NOMO-1 treated with dmso at 0.1 percent for 144 hours (cell line): Measurements from ENCODE around the gene CD1D.
A peak's percentile ranks its signal among the peaks of the same experiment; 100 is the strongest.
"Not testable (repeated sequence)": the region's sequence is repeated elsewhere in the genome, so short reads cannot be mapped to it uniquely, and the experiment has no call there.

Experiments used
- DNase-seq: peaks from one replicate; lab custom pipeline; 2025; ENCODE audit not compliant: unreplicated experiment; lab: John Stamatoyannopoulos, UW

CD1D gene

DNA sequence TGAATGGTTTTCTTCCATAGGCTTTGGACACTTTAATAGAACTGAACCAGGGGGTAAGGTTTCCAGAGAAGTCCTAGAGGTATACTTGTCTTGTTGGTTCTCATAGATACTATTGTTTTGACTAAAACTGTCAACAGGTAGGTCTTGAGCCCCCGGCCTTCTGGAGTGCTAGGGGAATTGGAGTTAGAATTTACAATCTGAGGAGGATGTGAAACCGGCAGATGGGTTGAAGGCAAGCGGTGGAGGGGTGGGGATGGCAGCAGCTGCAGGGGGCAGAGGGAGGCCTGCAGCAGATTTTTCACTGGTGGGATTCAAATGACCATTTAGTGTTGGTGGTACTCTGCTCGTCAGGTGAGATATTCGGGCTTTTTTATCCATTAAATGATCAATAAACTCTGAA is 4.3 kb upstream of the CD1D start:
- no peak for DNase-seq

- not testable (repeated sequence) for DNase-seq
Observed at GRCh38 chr1:158176849-158177699, 3.6 kb upstream of the CD1D start.

GRCh38 chr1:158177700-158178450 is 2.8 kb upstream of the CD1D start:
- peak; percentile 24 for DNase-seq

- peak; percentile 21 for DNase-seq
Observed at GRCh38 chr1:158179301-158180041, 1.2 kb upstream of the CD1D start.

DNA sequence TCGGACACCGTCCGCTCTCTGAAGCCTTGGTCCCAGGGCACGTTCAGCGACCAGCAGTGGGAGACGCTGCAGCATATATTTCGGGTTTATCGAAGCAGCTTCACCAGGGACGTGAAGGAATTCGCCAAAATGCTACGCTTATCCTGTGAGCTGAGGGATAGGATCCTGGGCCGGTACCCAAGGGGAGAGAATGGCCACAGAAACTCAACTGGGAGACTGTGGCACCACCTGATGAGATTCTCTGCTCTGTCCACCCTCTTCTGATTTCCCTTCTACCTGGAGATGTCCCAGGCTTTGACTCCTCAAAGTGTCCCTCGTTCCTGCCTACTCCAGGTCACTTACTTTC is 855 bp downstream of the CD1D start:
- no peak for DNase-seq

- peak; percentile 52 for DNase-seq
Observed at GRCh38 chr1:158185770-158186169, 5.1 kb downstream of the CD1D start.

DNA sequence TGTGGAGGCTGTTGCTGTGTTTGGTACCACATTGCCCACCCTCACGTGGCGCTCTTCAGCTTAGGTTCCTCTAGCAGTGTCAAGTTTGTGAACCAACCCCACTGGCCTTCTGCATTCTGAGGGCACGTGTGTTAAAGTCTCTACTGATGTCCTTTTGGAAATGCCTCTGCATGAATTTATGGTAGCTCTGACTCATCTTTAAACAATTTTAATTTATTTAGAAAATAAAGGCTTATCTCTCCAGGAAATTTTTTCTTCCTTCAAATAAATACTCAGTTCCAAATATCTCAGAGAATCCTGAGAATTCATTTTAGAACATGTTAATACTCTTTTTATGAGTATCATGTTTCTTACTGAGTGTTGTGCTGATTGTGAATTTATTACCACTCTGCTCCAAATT is 5.5 kb downstream of the CD1D start:
- no peak for DNase-seq

- DNase-seq: no peak
Observed at GRCh38 chr1:158188611-158189010, 7.9 kb downstream of the CD1D start.

- no peak for DNase-seq
Observed at GRCh38 chr1:158189624-158190023, 8.9 kb downstream of the CD1D start.

- DNase-seq: no peak
Observed at GRCh38 chr1:158191299-158191698, 10.6 kb downstream of the CD1D start.

DNA sequence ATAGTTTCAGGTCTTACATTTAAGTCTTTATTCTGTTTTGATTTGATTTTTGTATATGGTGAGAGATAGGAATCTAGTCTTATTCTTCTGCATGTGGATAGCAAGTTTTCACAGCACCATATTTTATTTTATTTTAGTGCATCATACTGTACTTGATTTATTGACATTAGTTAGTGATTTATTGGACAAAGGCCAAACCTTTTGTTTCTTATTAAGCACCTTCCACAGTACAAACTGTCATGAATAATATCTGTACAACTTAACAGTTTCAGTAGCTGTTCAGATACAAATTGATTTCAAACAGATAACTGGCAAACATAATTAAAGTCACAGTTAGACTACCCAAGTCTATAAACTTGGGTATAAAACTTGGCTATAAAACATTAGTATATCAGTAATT is 15.8 kb downstream of the CD1D start:
- DNase-seq: no peak

DNA sequence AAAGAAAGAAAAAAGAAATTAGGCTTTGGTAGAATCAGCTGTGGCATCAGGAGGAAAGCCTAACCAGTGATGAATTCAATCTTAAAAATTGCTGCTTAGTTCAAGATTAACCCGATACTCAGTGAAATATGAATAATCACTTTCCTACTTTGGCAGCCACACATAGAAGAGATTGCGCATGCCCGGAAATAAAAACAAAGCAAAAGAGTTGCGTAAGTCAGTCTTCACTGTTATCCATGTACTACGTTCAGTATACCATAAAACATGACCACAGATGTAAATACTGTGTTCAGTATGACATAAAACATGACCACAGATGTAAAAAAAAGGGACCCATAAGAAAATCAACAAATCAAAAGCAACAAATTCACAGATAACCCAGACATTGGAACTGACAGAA is 19.2 kb downstream of the CD1D start:
- no peak for DNase-seq

- DNase-seq: no peak
Observed at GRCh38 chr1:158200527-158200926, 19.8 kb downstream of the CD1D start.

- no peak for DNase-seq
Observed at GRCh38 chr1:158203693-158204457, 23.2 kb downstream of the CD1D start.

DNA sequence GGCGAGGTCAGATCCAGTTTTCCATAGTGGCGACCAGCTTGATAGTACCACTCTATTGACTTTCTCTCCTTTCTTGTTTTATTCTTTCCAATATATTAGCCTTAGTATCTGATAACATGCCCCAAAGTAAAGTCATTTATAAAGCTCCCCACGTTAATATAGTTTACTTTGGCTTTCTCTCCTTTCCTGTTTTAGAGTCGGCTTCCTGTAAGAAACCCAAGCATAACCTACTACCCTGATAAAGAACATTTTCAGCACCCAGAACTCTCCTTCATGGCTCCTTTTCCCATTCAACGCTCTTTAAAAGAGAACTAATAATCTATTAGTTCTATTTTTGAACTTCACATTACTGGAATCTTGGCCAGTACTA is 23.7 kb downstream of the CD1D start:
- no peak for DNase-seq

DNA sequence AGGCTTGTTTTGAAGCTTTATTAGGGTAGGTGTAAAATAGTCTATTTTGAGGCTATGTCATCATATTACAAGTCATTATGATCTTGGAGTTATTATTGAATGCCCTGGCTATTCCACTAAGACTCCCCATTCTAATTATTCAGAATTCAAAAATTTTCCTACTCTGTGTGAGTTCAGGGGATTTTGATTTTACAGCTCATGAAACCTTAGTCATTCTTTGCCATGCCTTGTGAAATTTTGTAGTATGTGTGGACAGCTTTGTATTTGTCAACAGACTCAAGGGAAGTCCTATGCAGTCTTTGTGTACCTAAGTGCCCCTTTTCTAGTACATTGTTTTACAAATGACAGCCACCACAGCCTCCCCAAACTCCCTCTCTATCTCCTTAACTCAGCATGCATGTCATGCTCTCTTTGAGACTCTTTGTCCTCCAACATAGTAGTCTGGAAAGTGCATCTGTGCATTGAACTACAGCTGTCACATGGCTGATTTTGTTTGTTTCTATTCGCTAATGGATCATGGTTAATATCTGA is 28.0 kb downstream of the CD1D start:
- DNase-seq: no peak

- no peak for DNase-seq
Observed at GRCh38 chr1:158212320-158212719, 31.6 kb downstream of the CD1D start.

GRCh38 chr1:158223445-158223844 is 42.8 kb downstream of the CD1D start:
- DNase-seq: not testable (repeated sequence)

DNA sequence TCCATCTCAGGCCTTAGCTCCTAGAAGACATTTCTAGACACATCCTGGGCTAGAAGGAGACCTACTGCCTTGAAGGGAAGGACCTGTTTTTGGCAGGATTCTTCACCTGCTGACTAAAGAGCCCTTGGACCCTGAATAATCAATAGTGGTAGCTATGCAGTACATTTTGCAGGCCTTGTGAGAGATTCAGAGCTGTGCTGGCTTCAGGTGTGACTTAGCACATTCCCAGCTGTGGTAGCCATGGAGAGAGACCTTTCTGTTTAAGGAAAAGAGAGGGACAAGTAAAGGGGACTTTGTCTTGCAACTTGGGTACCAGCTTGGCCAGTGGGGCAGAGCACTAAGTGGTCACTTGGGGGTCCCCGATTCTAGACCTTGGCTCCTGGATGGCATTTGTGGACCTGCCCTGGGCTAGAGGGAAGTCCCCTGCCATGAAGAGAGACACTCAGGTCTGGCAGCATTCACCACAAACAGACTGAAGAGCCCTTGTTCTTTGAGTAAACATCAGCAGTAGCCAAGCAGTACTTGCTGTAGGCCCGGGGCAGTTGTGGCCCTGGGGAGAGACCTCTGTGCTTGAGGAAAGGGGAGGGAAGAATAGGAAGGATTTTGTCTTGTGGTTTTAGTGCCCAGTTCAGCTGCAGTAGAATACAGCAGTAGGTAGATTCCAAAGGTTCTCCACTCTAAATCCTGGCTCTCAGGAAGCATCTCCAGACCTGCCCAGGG is 47.4 kb downstream of the CD1D start:
- DNase-seq: no peak
